H1 (cell line): ENCODE results near the gene GRID1. TPM values are rescaled to one million over a fixed set of nuclear protein-coding genes. Genes with fewer than 3 reads are reported as not detected.

Source experiments
- CTCF ChIA-PET: fragments of 300-600 bp; sonication (Branson Sonifier 250); formaldehyde crosslinking; loops from one replicate; lab custom pipeline; 2021; ENCODE audit not compliant: partially characterized antibody; lab: Charles Lee
- POLR2A ChIA-PET: fragments of 300-600 bp; sonication (Branson Sonifier 250); formaldehyde crosslinking; loops from one replicate; lab custom pipeline; 2021; ENCODE audit warnings: inconsistent platforms; ENCODE audit not compliant: partially characterized antibody; lab: Charles Lee
- DNase-seq, 2 experiments: peaks; one replicate each; pipeline versions ENCODE4 v3.0.0 to v3.0.0-alpha.2; 2010 to 2022; ENCODE audit warnings: low spot score in 2 of 2, low read depth in 1 of 2, mixed read lengths in 1 of 2
- FAIRE-seq: peaks from 2 replicates; lab custom pipeline; 2011; peaks lifted over from hg19 to GRCh38; lab: Jason Lieb, UNC
- H2AFZ ChIP-seq: 2 replicates; pipeline ENCODE4 v1.8.1; 2012; ENCODE audit warnings: low read length, inconsistent platforms
- H2AK5ac ChIP-seq: 2 replicates; pipeline ENCODE4 v1.6.1; 2013; ENCODE audit warnings: low read depth, low read length
- H2BK120ac ChIP-seq: replicated peaks from 2 replicates; pipeline ENCODE3; 2013; ENCODE audit warnings: low read depth, low read length, inconsistent platforms
- H2BK12ac ChIP-seq: 2 replicates; pipeline ENCODE4 v1.6.1; 2013; ENCODE audit warnings: low read depth, low read length
- H2BK15ac ChIP-seq: 2 replicates; pipeline ENCODE4 v1.6.1; 2013; ENCODE audit warnings: low read length
- H2BK20ac ChIP-seq: 2 replicates; pipeline ENCODE4 v1.6.1; 2013; ENCODE audit warnings: low read length
- H2BK5ac ChIP-seq: 2 replicates; pipeline ENCODE4 v1.6.1; 2013; ENCODE audit warnings: low read depth, low read length
- H3K14ac ChIP-seq: 2 replicates; pipeline ENCODE4 v1.6.1; 2013; ENCODE audit warnings: inconsistent platforms; ENCODE audit not compliant: insufficient read length
- H3K18ac ChIP-seq: 2 replicates; pipeline ENCODE4 v1.6.1; 2013; ENCODE audit warnings: low read length; ENCODE audit errors: extremely low read depth
- H3K23ac ChIP-seq: 2 replicates; pipeline ENCODE4 v1.6.1; 2013; ENCODE audit warnings: inconsistent platforms; ENCODE audit not compliant: insufficient read length
- H3K23me2 ChIP-seq: 2 replicates; pipeline ENCODE4 v1.6.1; 2013; ENCODE audit warnings: low read depth, low read length
- H3K27ac ChIP-seq: 2 replicates; pipeline ENCODE4 v1.6.1; 2011; ENCODE audit warnings: low read depth, low read length, inconsistent platforms
- H3K27me3 ChIP-seq, 4 experiments: replicated peaks in 1 of 4; 1 replicate in 1 of 4; 2 replicates in 3 of 4; pipeline versions ENCODE4 v1.6.1 to v1.8.1; 2011 to 2013; ENCODE audit warnings: low read length in 3 of 4, mild to moderate bottlenecking in 3 of 4, inconsistent platforms in 2 of 4, mixed read lengths in 2 of 4, moderate library complexity in 1 of 4; ENCODE audit not compliant: control insufficient read depth in 3 of 4, insufficient read depth in 3 of 4; ENCODE audit errors: extremely low read depth in 1 of 4
- H3K36me3 ChIP-seq, 4 experiments: 2 replicates each; pipeline versions ENCODE4 v1.6.1 to v1.8.1; 2011 to 2013; ENCODE audit warnings: mild to moderate bottlenecking in 4 of 4, low read length in 3 of 4, moderate library complexity in 2 of 4, control low read depth in 1 of 4, inconsistent platforms in 1 of 4; ENCODE audit not compliant: insufficient read depth in 4 of 4, control insufficient read depth in 2 of 4
- H3K4ac ChIP-seq: replicated peaks from 2 replicates; pipeline ENCODE3; 2013; ENCODE audit warnings: low read length, low read depth, mixed read lengths, inconsistent platforms; ENCODE audit not compliant: insufficient read length
- H3K4me1 ChIP-seq, 4 experiments: replicated peaks in 1 of 4; 1 replicate in 1 of 4; 2 replicates in 3 of 4; pipeline versions ENCODE4 v1.6.1 to v1.8.1; 2011 to 2013; ENCODE audit warnings: low read length in 3 of 4, inconsistent platforms in 2 of 4, mixed read lengths in 1 of 4; ENCODE audit not compliant: insufficient read depth in 4 of 4, control insufficient read depth in 3 of 4
- H3K4me2 ChIP-seq, 2 experiments: 2 replicates each; pipeline versions ENCODE4 v1.6.1 to v1.8.1; 2011 to 2013; ENCODE audit warnings: low read depth in 2 of 2, low read length in 2 of 2, control low read depth in 1 of 2, inconsistent platforms in 1 of 2, mild to moderate bottlenecking in 1 of 2; ENCODE audit not compliant: insufficient read depth in 1 of 2
- H3K4me3 ChIP-seq, 4 experiments: fragments of 200-600, 300-600 bp in 1 of 4; sonication (generic), shearing (Covaris generic), sonication (Bioruptor Twin) in 1 of 4; 2 replicates each; pipeline versions ENCODE4 v1.5.1 to v1.8.1; 2011 to 2016; ENCODE audit warnings: low read length in 4 of 4, low read depth in 3 of 4, control low read depth in 2 of 4, inconsistent platforms in 2 of 4, mild to moderate bottlenecking in 2 of 4, mixed read lengths in 1 of 4, moderate library complexity in 1 of 4; ENCODE audit not compliant: insufficient read depth in 2 of 4; ENCODE audit errors: extremely low read depth in 1 of 4
- H3K56ac ChIP-seq: replicated peaks from 2 replicates; pipeline ENCODE3; 2013; ENCODE audit warnings: low read depth, mild to moderate bottlenecking, mixed read lengths, low read length, inconsistent platforms; ENCODE audit not compliant: insufficient read length
- H3K79me1 ChIP-seq: 2 replicates; pipeline ENCODE4 v1.6.1; 2013; ENCODE audit warnings: low read depth, low read length, control low read depth
- H3K79me2 ChIP-seq, 2 experiments: 2 replicates each; pipeline versions ENCODE4 v1.6.1 to v1.8.1; 2012 to 2013; ENCODE audit warnings: low read length in 2 of 2, mild to moderate bottlenecking in 2 of 2, inconsistent platforms in 1 of 2; ENCODE audit not compliant: insufficient read depth in 2 of 2, control insufficient read depth in 1 of 2
- H3K9ac ChIP-seq, 4 experiments: replicated peaks in 1 of 4; 1 replicate in 1 of 4; 2 replicates in 3 of 4; pipeline versions ENCODE4 v1.6.1 to v1.8.1; 2011 to 2013; ENCODE audit warnings: low read depth in 3 of 4, low read length in 3 of 4, control low read depth in 2 of 4, mild to moderate bottlenecking in 2 of 4, moderate library complexity in 2 of 4, inconsistent platforms in 1 of 4; ENCODE audit errors: extremely low read depth in 1 of 4
- H3K9me3 ChIP-seq, 2 experiments: 2 replicates each; pipeline versions ENCODE4 v1.6.1 to v1.8.1; 2012 to 2013; ENCODE audit warnings: mild to moderate bottlenecking in 2 of 2, moderate library complexity in 2 of 2, control low read depth in 1 of 2, inconsistent platforms in 1 of 2, low read depth in 1 of 2, low read length in 1 of 2, mixed read lengths in 1 of 2; ENCODE audit not compliant: insufficient read depth in 2 of 2
- H4K20me1 ChIP-seq, 2 experiments: replicated peaks in 1 of 2; 2 replicates each; pipeline versions ENCODE3 to v1.8.1; 2011 to 2013; ENCODE audit warnings: inconsistent platforms in 2 of 2, low read length in 2 of 2, mild to moderate bottlenecking in 1 of 2; ENCODE audit not compliant: insufficient read depth in 2 of 2, control insufficient read depth in 1 of 2
- H4K5ac ChIP-seq: 2 replicates; pipeline ENCODE4 v1.6.1; 2013; ENCODE audit warnings: low read length, low read depth, mixed read lengths, inconsistent platforms; ENCODE audit not compliant: insufficient read length
- H4K8ac ChIP-seq: 2 replicates; pipeline ENCODE4 v1.8.0; 2013; ENCODE audit warnings: mild to moderate bottlenecking, moderate library complexity, low read length, inconsistent platforms; ENCODE audit not compliant: insufficient read depth; ENCODE audit errors: extremely low read depth
- H4K91ac ChIP-seq: replicated peaks from 2 replicates; pipeline ENCODE3; 2013; ENCODE audit warnings: low read length, mixed read lengths, inconsistent platforms; ENCODE audit not compliant: insufficient read length
- NANOG ChIP-seq: IDR thresholded peaks from 2 replicates; pipeline ENCODE4 v1.6.1; 2011; ENCODE audit warnings: low read length, low read depth, mild to moderate bottlenecking, inconsistent platforms; ENCODE audit not compliant: insufficient read depth, poor library complexity, severe bottlenecking
- WGBS, 2 experiments: shearing (Covaris generic) in 1 of 2; methylation state at CpG; one replicate each; pipeline versions ENCODE4 v1.1.6 to v1.1.7; 2013 to 2015; ENCODE audit warnings: low lambda C conversion rate in 2 of 2, mixed read lengths in 2 of 2, inconsistent platforms in 1 of 2, low coverage in 1 of 2, missing lambda C conversion rate in 1 of 2; ENCODE audit not compliant: insufficient replicate concordance in 2 of 2, insufficient coverage in 1 of 2, insufficient read length in 1 of 2; ENCODE audit errors: extremely low coverage in 1 of 2, missing lambda C conversion rate in 1 of 2; 5-methylcytosine and 5-hydroxymethylcytosine counted together
- polyA plus RNA-seq, 7 experiments: library from polyadenylated mRNA; depleted of rRNA in 3 of 7; stranded (reverse) in 5 of 7; unstranded in 2 of 7; fragments of >200 nt in 5 of 7; fragments of 200-250 nt in 2 of 7; gene quantifications; 1 replicate in 5 of 7; 2 replicates in 1 of 7; 4 replicates in 1 of 7; pipeline versions ENCODE4 v1.2.1 to v1.2.3, GENCODE V29; 2011 to 2013; ENCODE audit warnings: missing spikeins in 2 of 7, mixed read lengths in 2 of 7
- total RNA-seq: library from RNA; stranded (reverse); fragmentation: NEBNext Ultra II Directional; extraction: Animal tissue kit (Norgen Biotek cat#: 25700); gene quantifications from 2 replicates; pipeline ENCODE4 v1.2.1, GENCODE V29; 2021

The GRID1 gene
- total and polyA plus RNA-seq, 2 of the 8 experiments (the other 6 are each of a cell fraction or from before 2014, with no cell fraction given), result 0.22 to 0.30 TPM

DNA sequence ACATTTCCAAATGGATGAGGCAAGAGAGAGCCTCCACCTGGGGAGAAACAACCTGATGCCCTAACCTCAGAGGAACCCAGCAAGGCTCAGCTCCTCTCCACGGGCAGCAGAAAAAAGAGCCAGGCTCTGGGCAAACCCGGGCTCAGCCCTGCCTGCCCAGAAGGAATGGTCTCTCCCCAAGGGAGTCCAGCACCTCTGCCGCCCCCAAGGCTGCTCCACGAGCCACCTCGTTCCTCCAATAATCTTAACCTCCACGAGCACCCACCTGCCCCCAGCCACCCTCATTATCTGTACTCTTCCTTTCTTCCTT is 154.2 kb downstream of the GRID1 start:
- Histone ChIP-seq H3K27ac (no peak overlapping the region), H3K18ac (no peak overlapping the region), H3K9me3 (no peaks in the 10 kb centered on the region), H3K36me3 (no peaks in the 10 kb centered on the region), H2AFZ (no peak overlapping the region), H4K5ac (no peak overlapping the region), H2BK12ac (no peak overlapping the region), H3K4me3 (no peak overlapping the region), H3K4me1 (no peaks in the 10 kb centered on the region), H3K14ac (no peak overlapping the region), H4K20me1 (no peaks in the 10 kb centered on the region), H3K27me3 (no peaks in the 10 kb centered on the region), H3K79me2 (no peaks in the 10 kb centered on the region), H4K91ac (no peak overlapping the region), H4K8ac (no peak overlapping the region), H2AK5ac (no peak overlapping the region), H3K4ac (no peak overlapping the region), H2BK5ac (no peak overlapping the region), H3K23ac (no peak overlapping the region), H3K56ac (no peak overlapping the region), H3K79me1 (no peaks in the 10 kb centered on the region)
- POLR2A ChIA-PET, result no interaction called here
- FAIRE-seq, result no peak
- 85% methylated on average over 6 of the region's 6 CpGs; no CpG with 5 or more reads in 1 of the 2 experiments for WGBS, 2 experiments
- no peak for DNase-seq
- no peak for TF ChIP-seq NANOG
- TF ChIP-seq, all 59 proteins: peak for 0
- no peak overlapping the region for H3K9ac ChIP-seq
- CTCF ChIA-PET, result interaction anchor here (1.1 to 2.1 kb wide), 7 partner anchors 15 to 118 kb away, joined by 3 to 5 read pairs (median 4); no protein-coding TSS in a partner anchor
- H2BK120ac ChIP-seq, result no peak overlapping the region
- H3K23me2 ChIP-seq, result no peaks in the 10 kb centered on the region
- H2BK15ac ChIP-seq, result no peak overlapping the region
- H3K4me2 ChIP-seq, result no peak overlapping the region
- no peak overlapping the region for H2BK20ac ChIP-seq
